Type B pancreatic cell (in vitro differentiated cells): ENCODE results near the gene FKRP. TPM values are rescaled to one million over a fixed set of nuclear protein-coding genes. Genes with fewer than 3 reads are reported as not detected.

ENCODE experiments used
- DNase-seq: peaks from one replicate; pipeline ENCODE4 v3.0.0; 2021; ENCODE audit warnings: mixed read lengths; ENCODE audit not compliant: unreplicated experiment; ENCODE audit errors: extremely low spot score
- H3K27ac Mint-ChIP-seq: 2 replicates; pipeline ENCODE4 v1.8.0; 2021; ENCODE audit warnings: mild to moderate bottlenecking, mixed read lengths
- H3K27me3 Mint-ChIP-seq: 2 replicates; pipeline ENCODE4 v1.8.0; 2021; ENCODE audit warnings: mixed read lengths
- H3K36me3 Mint-ChIP-seq: 2 replicates; pipeline ENCODE4 v1.8.0; 2021; ENCODE audit warnings: mixed read lengths
- H3K4me1 Mint-ChIP-seq: one replicate; pipeline ENCODE4 v1.8.0; 2021; ENCODE audit warnings: mixed read lengths; ENCODE audit not compliant: unreplicated experiment
- H3K4me3 Mint-ChIP-seq: 2 replicates; pipeline ENCODE4 v1.8.0; 2021; ENCODE audit warnings: mild to moderate bottlenecking, mixed read lengths
- H3K9me3 Mint-ChIP-seq: 2 replicates; pipeline ENCODE4 v1.8.0; 2021; ENCODE audit warnings: mixed read lengths
- total RNA-seq: library from RNA; stranded (reverse); gene quantifications from 2 replicates; pipeline ENCODE4 v1.2.1, GENCODE V29; 2021; ENCODE audit warnings: low replicate concordance
- TF ChIP-seq, protein P1 (sequence below): fragments of 200-600 bp; sonication (generic); conservative IDR thresholded peaks from 2 replicates; pipeline ENCODE4 v1.5.0; 2021; ENCODE audit warnings: antibody characterized with exemption, mild to moderate bottlenecking

FKRP gene
- total RNA-seq, 1 donor from 2014 or later = 38.4 TPM

- Mint-ChIP-seq H3K4me1 (peaks cover 45% of the 10 kb centered on the region), H3K4me3 (peak overlapping the region; percentile 97), H3K27me3 (no peaks in the 10 kb centered on the region), H3K36me3 (peaks cover 8% of the 10 kb centered on the region), H3K27ac (peak overlapping the region; percentile 96), H3K9me3 (peaks cover 4% of the 10 kb centered on the region)
- peak; percentile 76 for DNase-seq
- TF ChIP-seq, protein P1, sequence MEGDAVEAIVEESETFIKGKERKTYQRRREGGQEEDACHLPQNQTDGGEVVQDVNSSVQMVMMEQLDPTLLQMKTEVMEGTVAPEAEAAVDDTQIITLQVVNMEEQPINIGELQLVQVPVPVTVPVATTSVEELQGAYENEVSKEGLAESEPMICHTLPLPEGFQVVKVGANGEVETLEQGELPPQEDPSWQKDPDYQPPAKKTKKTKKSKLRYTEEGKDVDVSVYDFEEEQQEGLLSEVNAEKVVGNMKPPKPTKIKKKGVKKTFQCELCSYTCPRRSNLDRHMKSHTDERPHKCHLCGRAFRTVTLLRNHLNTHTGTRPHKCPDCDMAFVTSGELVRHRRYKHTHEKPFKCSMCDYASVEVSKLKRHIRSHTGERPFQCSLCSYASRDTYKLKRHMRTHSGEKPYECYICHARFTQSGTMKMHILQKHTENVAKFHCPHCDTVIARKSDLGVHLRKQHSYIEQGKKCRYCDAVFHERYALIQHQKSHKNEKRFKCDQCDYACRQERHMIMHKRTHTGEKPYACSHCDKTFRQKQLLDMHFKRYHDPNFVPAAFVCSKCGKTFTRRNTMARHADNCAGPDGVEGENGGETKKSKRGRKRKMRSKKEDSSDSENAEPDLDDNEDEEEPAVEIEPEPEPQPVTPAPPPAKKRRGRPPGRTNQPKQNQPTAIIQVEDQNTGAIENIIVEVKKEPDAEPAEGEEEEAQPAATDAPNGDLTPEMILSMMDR = no peak
Observed at GRCh38 chr19:46787331-46788261, 41.7 kb downstream of the FKRP start.

DNA sequence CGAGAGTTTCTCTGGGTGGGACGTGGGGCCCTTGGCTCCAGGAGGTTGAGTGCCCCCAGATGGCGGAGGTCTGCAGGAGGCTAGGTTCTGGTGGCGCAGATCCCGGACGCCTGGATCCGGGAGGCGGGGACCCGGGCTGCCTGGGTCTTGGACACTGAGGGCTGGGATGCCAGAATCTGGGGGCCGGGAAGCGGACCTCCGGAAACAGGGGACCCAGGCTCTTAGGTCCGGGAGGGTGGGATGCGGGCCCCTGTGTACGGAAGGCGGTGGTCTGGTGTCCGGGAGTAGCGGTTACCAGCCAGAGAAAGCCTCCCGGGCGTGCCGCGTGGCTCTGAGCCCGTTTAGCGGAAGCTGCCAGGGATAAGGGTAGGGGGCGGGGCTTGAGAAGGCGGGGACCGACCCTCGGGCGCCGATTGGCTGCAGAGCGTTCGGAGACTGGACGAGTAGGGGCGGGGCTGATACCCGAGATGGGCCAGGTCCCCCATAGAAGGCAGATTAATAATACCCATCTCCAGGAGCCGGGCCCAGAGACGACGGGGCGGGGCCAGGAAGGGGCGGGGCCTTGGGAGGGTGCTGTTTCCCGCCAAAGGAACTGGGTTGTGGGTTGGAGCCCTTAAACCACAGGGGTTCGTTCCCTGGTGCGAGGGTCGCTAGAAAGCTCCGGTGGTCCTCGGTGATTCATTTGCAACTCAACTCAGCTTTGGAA lies 42.6 kb downstream of the FKRP start, which contains the start of gene SLC1A5:
Gene SLC1A5 (minus strand): TSS at position 333 of the 706 bp plus-strand sequence. CDS start 629 bp downstream, outside the sequence.
- Mint-ChIP-seq H3K9me3 (peaks cover 4% of the 10 kb centered on the region), H3K27ac (peak within 1 kb of the TSS; percentile 95), H3K36me3 (peaks cover 3% of the 10 kb centered on the region), H3K27me3 (no peaks in the 10 kb centered on the region), H3K4me1 (peaks cover 39% of the 10 kb centered on the region), H3K4me3 (peak within 1 kb of the TSS; percentile 97)
- DNase-seq = peak; percentile 98
- TF ChIP-seq, protein P1 = no peak

GRCh38 chr19:46788968-46789338 lies 43.1 kb downstream of the FKRP start:
- Mint-ChIP-seq H3K9me3 (peaks cover 4% of the 10 kb centered on the region), H3K4me1 (peaks cover 34% of the 10 kb centered on the region), H3K4me3 (peak overlapping the region; percentile 97), H3K27ac (peak overlapping the region; percentile 95), H3K27me3 (no peaks in the 10 kb centered on the region), H3K36me3 (peaks cover 3% of the 10 kb centered on the region)
- DNase-seq = no peak
- TF ChIP-seq, protein P1 = no peak

- H3K9me3 Mint-ChIP-seq = peaks cover 4% of the 10 kb centered on the region
- H3K4me1 Mint-ChIP-seq = peaks cover 30% of the 10 kb centered on the region
- peak overlapping the region; percentile 95 for H3K27ac Mint-ChIP-seq
- H3K27me3 Mint-ChIP-seq = no peaks in the 10 kb centered on the region
- TF ChIP-seq, protein P1 = no peak
- H3K4me3 Mint-ChIP-seq = peak overlapping the region; percentile 97
- H3K36me3 Mint-ChIP-seq = peaks cover 3% of the 10 kb centered on the region
- DNase-seq = no peak
Observed at GRCh38 chr19:46789371-46789770, 43.5 kb downstream of the FKRP start.

GRCh38 chr19:46791944-46792343 lies 46.1 kb downstream of the FKRP start:
- Mint-ChIP-seq H3K4me1 (peaks cover 11% of the 10 kb centered on the region), H3K27ac (peak overlapping the region; percentile 72), H3K4me3 (peak overlapping the region; percentile 21), H3K36me3 (no peaks in the 10 kb centered on the region), H3K9me3 (peaks cover 4% of the 10 kb centered on the region), H3K27me3 (no peaks in the 10 kb centered on the region)
- DNase-seq = no peak
- TF ChIP-seq, protein P1 = no peak
